T-helper 1 cell treated with Interleukin-12 subunit alpha and Interleukin-12 subunit beta and Interleukin-4 antibody, amounts not matched to agents 30 μg/mL and 1 μg/mL, for 36 hours (primary cell): ENCODE data around the gene VAV1.

Experiments used
- H3K27ac Mint-ChIP-seq: one replicate; pipeline ENCODE4 v1.8.0; 2021; ENCODE audit warnings: mild to moderate bottlenecking, mixed read lengths
- H3K27me3 Mint-ChIP-seq: one replicate; pipeline ENCODE4 v1.8.0; 2021; ENCODE audit warnings: low read depth, mixed read lengths
- H3K36me3 Mint-ChIP-seq: one replicate; pipeline ENCODE4 v1.8.0; 2021; ENCODE audit warnings: low read depth, mixed read lengths
- H3K4me1 Mint-ChIP-seq: one replicate; pipeline ENCODE4 v1.8.0; 2021; ENCODE audit warnings: low read depth, mixed read lengths
- H3K4me3 Mint-ChIP-seq: one replicate; pipeline ENCODE4 v1.8.0; 2021; ENCODE audit warnings: mild to moderate bottlenecking, moderate library complexity, mixed read lengths
- H3K9me3 Mint-ChIP-seq: one replicate; pipeline ENCODE4 v1.8.0; 2021; ENCODE audit warnings: mixed read lengths

The VAV1 gene

GRCh38 chr19:6733338-6734095 is 39.0 kb upstream of the VAV1 start:
- peaks cover 18% of the 10 kb centered on the region for H3K36me3 Mint-ChIP-seq
- no peaks in the 10 kb centered on the region for H3K27me3 Mint-ChIP-seq
- no peak overlapping the region for H3K27ac Mint-ChIP-seq
- peaks cover 18% of the 10 kb centered on the region for H3K4me1 Mint-ChIP-seq
- no peaks in the 10 kb centered on the region for H3K9me3 Mint-ChIP-seq
- no peak overlapping the region for H3K4me3 Mint-ChIP-seq

DNA sequence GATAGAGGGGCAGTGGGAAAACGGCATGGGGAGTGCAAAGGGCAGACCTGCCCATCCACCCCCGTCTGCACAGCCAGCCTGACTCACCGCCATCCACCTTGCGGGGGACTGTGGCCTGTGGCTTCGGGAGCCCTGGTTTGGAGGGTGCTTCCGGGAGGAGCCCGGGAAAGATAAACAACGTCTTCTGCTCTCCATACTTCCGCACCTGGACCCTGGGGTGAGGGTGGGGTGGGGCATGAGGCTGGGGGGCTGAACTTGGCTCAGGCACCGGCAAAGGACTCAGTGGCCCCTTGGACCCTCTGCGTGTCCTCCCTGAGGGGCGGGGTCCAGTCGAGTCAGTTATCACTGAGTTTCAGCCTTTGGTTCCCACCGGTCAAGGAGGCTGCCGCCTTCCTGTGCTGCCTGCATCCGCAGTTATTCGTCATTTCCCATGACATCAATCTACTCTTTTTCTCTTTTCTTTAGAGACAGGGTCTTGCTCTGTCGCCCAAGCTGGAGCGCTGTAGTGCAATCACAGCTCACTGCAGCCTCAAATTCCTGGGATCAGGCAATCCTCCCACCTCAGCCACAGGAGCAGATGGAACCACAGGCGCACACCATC is 38.3 kb upstream of the VAV1 start:
- no peaks in the 10 kb centered on the region for H3K27me3 Mint-ChIP-seq
- no peak overlapping the region for H3K27ac Mint-ChIP-seq
- H3K4me3 Mint-ChIP-seq = no peak overlapping the region
- H3K36me3 Mint-ChIP-seq = peaks cover 18% of the 10 kb centered on the region
- H3K9me3 Mint-ChIP-seq = no peaks in the 10 kb centered on the region
- H3K4me1 Mint-ChIP-seq = peaks cover 23% of the 10 kb centered on the region

DNA sequence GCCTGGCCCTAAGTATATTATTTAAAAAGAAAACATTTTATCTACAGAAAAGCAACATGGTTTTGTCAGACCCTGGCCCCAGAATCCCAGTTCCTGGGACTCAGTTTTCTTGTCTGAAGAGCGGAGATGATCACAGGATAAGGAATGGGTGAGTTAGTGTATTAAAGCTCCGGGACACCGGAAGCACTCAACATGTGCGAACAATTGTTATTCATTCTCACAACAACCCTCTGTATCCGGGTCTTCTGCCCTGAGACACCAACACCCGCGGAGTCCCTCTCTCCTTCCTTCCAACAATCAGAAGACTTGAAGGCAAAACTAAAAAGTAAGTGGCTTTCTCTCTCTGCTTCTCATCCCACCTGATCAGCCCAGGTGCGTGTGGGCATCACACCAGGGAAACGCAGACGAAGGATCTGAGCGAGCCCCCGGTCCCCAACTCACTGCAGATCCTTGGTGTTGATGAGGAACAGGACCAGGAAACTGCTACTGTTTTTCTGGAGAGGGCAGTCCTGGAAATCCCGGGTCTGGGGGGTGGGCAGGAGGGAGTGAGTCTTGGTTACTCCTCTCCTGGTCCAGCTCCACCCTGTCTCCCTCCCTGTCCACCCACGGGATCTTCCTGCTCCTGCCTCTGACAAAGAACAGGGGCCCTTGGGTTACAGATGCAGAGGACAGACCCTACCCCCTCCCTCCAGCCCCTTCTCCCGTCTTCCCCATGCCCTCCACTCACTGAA is 37.2 kb upstream of the VAV1 start:
- peak overlapping the region; percentile 97 for H3K4me3 Mint-ChIP-seq
- H3K9me3 Mint-ChIP-seq = no peaks in the 10 kb centered on the region
- no peaks in the 10 kb centered on the region for H3K27me3 Mint-ChIP-seq
- peak overlapping the region; percentile 100 for H3K27ac Mint-ChIP-seq
- peaks cover 25% of the 10 kb centered on the region for H3K4me1 Mint-ChIP-seq
- H3K36me3 Mint-ChIP-seq = peaks cover 14% of the 10 kb centered on the region

DNA sequence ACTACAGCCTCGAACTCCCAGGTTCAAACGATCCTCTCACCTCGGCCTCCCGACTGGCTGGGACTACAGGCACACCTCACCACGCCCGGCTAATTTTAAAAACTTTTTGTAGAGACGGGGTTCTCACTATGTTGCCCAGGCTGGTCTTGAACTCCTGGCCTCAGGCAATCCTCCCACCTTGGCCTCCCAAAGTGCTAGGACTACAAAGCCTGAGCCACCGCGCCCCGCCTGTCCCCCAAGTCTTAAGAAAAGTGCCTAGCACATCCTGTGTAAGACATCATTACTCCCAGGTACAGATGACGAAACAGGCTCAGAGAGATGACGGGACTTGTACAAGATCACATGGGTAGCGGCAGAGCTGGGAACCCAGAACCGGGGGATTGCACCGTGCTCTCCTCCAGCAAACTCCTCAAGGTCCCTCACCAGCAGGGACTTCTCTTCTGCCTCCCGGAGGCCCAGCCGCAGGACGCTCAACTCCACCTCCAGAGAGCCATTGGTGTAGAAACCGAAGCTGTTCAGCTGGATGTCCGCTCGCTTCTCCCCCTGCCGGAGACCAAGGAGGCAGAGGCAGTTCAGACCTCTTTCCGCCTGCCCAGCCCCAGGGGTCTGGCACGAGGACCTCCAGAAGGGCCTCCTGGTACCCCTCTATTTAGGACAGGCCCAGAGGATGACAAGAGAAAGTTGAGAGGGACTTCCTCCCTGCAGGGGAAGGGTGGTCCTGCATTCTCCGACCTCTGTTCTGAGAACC is 36.2 kb upstream of the VAV1 start:
- H3K4me3 Mint-ChIP-seq = peak overlapping the region; percentile 97
- no peaks in the 10 kb centered on the region for H3K27me3 Mint-ChIP-seq
- peaks cover 14% of the 10 kb centered on the region for H3K36me3 Mint-ChIP-seq
- H3K9me3 Mint-ChIP-seq = no peaks in the 10 kb centered on the region
- H3K4me1 Mint-ChIP-seq = peaks cover 31% of the 10 kb centered on the region
- H3K27ac Mint-ChIP-seq = peak overlapping the region; percentile 100

- H3K9me3 Mint-ChIP-seq = no peaks in the 10 kb centered on the region
- H3K27me3 Mint-ChIP-seq = no peaks in the 10 kb centered on the region
- peak overlapping the region; percentile 100 for H3K27ac Mint-ChIP-seq
- peaks cover 32% of the 10 kb centered on the region for H3K4me1 Mint-ChIP-seq
- H3K4me3 Mint-ChIP-seq = peak overlapping the region; percentile 97
- peaks cover 14% of the 10 kb centered on the region for H3K36me3 Mint-ChIP-seq
Observed at GRCh38 chr19:6736917-6737283, 35.6 kb upstream of the VAV1 start.

DNA sequence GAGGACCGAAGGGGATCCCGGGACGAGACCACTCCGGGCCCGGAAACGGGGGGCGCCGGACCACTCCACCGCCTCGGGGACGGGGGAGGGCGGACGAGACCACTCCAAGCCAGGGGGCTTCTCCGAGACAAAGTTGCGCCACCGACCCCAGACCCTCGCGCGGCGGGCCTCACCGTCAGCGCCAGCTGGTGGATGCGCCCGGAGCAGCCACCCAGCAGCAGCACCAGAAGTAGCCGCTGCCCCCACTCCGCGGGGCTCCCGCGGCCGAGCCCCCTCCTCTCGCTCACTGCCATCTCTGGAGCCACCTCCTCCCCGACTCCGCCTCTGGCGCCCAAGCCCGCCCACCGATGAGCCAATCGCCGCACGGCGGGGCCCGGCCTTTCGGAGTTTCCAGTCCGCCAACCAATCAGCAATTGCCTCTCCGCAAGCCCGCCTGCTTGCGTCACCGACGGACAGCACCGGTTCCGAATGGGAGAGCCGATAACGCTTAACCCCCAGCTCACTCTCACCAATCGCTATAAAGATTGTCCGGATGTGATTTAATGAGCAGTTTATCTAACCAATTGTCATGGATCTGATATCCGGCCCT is 35.1 kb upstream of the VAV1 start, which contains the start of gene GPR108:
Gene GPR108, minus strand, starts transcription at position 297 of the 589 bp plus-strand sequence. Its CDS starts 4 bp downstream, at position 293.
- Mint-ChIP-seq H3K4me3 (peak within 1 kb of the TSS; percentile 97), H3K27ac (peak within 1 kb of the TSS; percentile 100), H3K4me1 (peaks cover 35% of the 10 kb centered on the region), H3K36me3 (peaks cover 15% of the 10 kb centered on the region), H3K27me3 (no peaks in the 10 kb centered on the region), H3K9me3 (no peaks in the 10 kb centered on the region)

- Mint-ChIP-seq H3K27ac (peak overlapping the region; percentile 100), H3K4me3 (peak overlapping the region; percentile 97), H3K27me3 (no peaks in the 10 kb centered on the region), H3K4me1 (peaks cover 38% of the 10 kb centered on the region), H3K36me3 (peaks cover 12% of the 10 kb centered on the region), H3K9me3 (no peaks in the 10 kb centered on the region)
Observed at GRCh38 chr19:6737873-6738786, 34.4 kb upstream of the VAV1 start.

GRCh38 chr19:6738787-6739389 is 33.6 kb upstream of the VAV1 start:
- H3K4me3 Mint-ChIP-seq = peak overlapping the region; percentile 97
- peak overlapping the region; percentile 100 for H3K27ac Mint-ChIP-seq
- H3K27me3 Mint-ChIP-seq = no peaks in the 10 kb centered on the region
- peaks cover 38% of the 10 kb centered on the region for H3K4me1 Mint-ChIP-seq
- no peaks in the 10 kb centered on the region for H3K9me3 Mint-ChIP-seq
- H3K36me3 Mint-ChIP-seq = peaks cover 16% of the 10 kb centered on the region

- Mint-ChIP-seq H3K9me3 (no peaks in the 10 kb centered on the region), H3K27ac (peak within 1 kb of the TSS; percentile 100), H3K4me1 (peaks cover 43% of the 10 kb centered on the region), H3K4me3 (peak within 1 kb of the TSS; percentile 97), H3K36me3 (peaks cover 20% of the 10 kb centered on the region), H3K27me3 (no peaks in the 10 kb centered on the region)
Observed at GRCh38 chr19:6739390-6739882, 33.1 kb upstream of the VAV1 start, which contains the start of gene TRIP10. TRIP10 (plus strand) TSS chr19:6739680; CDS start chr19:6739762, 82 bp downstream.

DNA sequence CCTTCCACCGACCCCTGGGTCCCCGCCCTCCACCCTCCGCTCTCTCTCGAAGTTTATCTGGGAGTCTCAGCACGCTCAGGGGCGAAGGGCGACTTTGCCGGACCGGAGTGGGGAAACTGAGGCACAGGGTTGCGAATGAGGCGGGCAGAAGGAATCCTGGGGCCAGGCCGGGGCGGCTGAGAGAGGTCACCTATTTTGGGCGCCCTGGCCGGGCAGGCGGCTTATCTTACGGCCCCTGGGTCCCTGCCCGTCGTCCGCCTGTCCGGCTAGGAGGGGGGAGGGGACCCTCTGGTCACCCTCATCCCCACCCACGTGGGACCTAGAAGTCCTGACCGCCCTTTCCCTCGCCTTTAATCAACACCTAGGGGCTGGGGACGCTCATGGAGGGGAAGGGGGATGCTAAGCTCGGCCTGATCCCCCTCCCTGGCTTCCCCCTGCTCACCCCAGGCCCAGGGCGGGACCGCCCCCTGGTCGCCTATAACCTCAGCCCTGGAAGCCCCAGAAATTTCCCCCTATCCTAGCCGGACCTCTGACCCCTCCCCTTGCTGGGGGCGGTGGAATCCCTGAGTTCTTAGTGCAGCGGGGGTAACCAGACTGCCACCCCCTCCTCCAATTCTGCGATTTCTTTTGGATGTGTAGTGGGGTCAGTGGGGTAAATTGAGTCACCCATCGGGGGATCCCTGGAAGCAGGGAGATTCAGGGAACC is 32.5 kb upstream of the VAV1 start:
- H3K4me1 Mint-ChIP-seq = peaks cover 43% of the 10 kb centered on the region

DNA sequence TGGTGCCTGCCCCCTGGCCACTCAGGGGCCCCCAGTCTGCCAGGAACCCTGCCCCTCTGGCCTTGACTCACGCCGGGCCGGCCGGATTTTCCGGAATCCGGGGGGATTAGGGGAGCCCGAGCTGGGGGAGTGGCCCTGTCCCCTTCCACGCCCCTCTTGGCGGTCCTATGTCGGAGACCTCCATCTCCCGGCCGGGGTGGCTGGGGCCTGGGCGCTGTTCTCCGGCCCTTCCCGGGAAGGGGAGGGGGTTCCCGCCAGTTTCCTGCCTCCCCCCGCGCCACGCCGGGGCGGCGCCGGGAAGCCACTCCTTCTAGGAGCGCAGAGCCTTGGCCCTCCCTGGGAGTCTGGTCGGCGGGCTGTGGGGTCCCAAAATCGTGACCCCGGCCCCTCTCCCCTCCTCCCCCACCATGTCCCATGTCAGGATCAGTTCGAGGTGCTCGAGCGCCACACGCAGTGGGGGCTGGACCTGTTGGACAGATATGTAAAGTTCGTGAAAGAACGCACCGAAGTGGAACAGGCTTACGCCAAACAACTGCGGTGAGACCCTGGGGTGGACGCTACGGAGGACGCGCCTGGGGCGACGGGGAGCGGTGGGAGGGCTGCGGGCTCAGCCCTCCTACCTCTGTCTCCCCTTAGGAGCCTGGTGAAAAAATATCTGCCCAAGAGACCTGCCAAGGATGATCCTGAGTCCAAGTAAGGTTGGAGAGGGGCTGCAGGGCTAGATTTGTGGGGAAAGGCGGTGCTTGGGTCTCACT is 31.7 kb upstream of the VAV1 start:
- Mint-ChIP-seq H3K36me3 (peaks cover 25% of the 10 kb centered on the region), H3K27me3 (no peaks in the 10 kb centered on the region), H3K9me3 (no peaks in the 10 kb centered on the region), H3K4me1 (peaks cover 42% of the 10 kb centered on the region), H3K4me3 (peak overlapping the region; percentile 84), H3K27ac (peak overlapping the region; percentile 55)

More for the DNA sequence above, 32.5 kb upstream of the VAV1 start:
- Mint-ChIP-seq H3K36me3 (peaks cover 20% of the 10 kb centered on the region), H3K9me3 (no peaks in the 10 kb centered on the region), H3K4me3 (peak overlapping the region; percentile 84), H3K27me3 (no peaks in the 10 kb centered on the region), H3K27ac (peak overlapping the region; percentile 71)

GRCh38 chr19:6743066-6743465 is 29.4 kb upstream of the VAV1 start:
- H3K27ac Mint-ChIP-seq = no peak overlapping the region
- no peak overlapping the region for H3K4me3 Mint-ChIP-seq
- H3K36me3 Mint-ChIP-seq = peaks cover 23% of the 10 kb centered on the region
- peaks cover 31% of the 10 kb centered on the region for H3K4me1 Mint-ChIP-seq
- no peaks in the 10 kb centered on the region for H3K9me3 Mint-ChIP-seq
- H3K27me3 Mint-ChIP-seq = no peaks in the 10 kb centered on the region
